8988T (cell line): ENCODE measurements around the gene LEF1.
"Not testable (repeated sequence)": the region's sequence is repeated elsewhere in the genome, so short reads cannot be mapped to it uniquely, and the experiment has no call there.

Source experiments
- DNase-seq: peaks from one replicate; pipeline ENCODE4 v3.0.0; 2011

Gene LEF1

DNA sequence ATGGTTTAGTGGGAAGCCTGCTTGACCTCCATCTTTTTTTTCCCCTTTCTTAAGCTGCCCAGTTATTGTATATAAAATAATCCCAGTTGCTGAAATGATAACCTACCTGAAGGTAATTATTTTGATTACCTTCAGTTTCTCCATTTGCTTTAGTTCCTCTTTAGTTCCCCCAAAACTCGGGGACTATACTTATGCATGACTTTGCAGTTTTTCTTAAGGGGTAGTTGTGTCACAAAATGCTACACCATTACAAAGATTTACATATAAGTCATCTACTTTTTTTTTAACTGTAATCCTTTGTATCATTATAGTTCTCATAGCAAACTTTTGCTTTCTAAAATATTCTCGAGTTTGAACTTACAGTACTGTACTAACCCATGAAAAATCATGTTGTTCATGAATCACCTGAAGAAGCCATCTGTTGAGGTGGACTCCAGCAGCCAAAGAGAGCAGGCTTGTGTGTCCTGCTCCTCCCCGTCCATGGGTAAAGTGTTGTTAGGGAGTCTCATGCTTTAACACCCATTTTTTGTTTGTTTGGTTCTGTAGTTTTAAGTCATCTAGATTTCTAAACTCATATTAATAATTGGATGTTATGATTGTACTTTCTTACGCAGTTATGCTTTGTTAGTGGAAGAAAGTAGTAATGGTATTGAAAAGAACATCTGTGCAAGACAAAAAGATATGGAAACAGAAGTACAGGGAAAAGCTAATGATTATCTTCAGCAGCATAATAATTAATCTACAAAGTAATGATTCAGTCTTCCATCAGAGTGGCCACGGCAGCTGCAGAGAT lies 144.5 kb downstream of the LEF1 start:
- DNase-seq = no peak

DNA sequence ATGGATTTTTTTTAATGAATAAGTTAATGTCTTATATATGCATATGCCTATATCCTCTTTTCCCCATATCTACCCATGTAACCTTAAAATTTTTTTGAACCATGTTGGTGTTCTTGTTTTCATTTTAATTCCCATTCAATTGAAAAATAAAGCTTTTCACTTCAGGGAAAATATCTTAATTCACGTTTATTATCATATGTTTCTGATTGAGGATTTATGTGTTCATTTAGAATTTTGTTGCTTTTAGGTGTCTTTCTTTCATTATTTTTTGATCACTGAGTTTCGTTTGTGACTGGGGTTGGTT lies 149.9 kb downstream of the LEF1 start:
- DNase-seq = no peak

DNA sequence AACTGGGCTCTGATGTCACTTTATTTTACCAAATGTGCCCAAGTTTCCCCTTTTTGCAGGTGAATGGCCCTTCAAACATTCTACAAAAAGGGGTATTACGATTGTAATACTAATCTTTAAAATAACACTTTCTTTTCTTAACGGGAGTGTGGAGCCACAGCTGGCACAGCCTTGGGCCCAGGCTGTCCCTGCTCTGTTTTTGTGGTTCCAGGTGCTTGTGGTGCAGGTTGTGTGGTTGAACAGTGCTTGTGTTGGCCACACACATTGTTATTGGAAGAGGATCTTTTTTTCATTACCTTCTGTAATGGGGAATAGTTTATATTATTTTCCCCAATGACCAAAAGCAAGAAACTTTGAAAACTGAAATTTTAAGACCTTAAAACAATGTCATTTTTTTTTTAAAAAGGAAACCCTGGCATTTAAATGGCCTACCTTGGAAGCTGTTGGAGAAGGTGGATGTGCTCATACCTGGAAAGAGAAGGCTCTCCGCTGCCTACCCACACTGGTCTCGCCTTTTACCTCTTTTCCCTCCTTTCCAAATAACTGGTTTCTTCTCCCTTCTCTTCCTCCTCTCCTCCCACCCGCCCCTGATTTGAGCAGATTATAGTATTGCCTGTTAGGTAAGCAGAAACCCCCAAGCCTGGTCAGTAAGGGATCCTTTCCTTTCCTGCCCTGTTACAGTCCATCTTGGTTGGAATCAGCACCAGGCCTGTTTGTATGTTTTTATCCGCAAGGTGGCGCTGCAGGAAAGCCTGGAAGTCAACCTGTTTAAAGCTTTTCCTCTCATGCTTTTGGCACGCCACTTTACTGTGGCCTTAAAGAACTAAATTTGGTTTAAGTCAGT lies 150.5 kb downstream of the LEF1 start:
- DNase-seq = peak; percentile 23

DNA sequence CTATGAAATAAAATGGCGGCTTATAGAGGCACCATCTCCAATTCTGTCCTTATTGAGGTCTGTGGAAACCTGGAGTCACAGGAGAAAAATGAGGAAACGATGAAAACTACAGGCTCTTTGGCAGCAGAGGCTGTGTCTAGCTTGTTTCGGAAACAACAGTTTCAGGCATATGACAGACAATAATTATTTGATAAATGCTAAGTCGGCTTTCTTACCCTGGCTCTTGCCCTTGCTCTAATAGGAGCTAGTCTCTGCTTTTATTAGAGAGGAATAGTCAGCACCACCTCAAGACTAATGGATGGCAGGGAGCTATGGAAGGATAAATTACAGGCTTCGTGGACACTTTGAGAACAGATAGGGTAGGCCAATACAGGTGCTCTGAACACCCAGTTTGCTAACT lies 154.8 kb downstream of the LEF1 start:
- no peak for DNase-seq

DNA sequence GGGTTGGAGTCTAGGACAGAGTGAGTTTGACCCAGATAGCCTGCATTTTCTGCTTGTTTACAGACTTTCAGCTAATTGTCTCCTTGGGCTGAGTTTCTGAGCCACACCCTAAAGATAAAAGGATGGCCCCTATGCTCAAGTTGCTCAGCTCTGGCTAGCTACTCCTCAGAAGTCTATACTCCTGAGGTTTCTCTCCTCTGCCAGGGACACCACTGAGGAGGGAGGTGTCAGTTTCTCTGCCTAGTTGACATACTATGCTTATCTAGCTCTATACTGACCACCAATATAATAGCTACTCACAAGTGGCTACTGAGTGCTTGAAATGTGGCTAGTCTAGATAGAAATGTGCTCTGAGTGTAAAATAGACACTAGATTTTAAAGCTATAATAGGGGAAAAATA lies 155.4 kb downstream of the LEF1 start:
- no peak for DNase-seq

DNA sequence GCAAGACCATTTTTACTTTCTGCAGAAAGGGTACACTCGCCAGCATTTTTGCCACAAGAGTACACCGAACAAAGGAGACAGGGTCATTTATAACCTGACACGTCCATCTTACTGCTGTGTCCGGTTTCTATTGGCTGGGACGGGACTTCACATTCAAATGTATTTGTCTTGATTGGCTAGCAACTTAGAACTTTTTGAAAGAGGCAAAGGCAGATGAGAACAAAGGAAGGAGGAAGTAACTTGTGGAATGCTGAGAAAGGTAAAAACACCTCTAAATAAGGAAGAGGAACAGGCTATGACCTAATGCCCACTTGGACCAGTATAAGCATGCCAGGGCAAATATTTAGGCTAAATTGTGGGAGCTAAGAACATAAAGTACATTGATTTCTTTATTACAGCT lies 156.3 kb downstream of the LEF1 start:
- DNase-seq = not testable (repeated sequence)

DNA sequence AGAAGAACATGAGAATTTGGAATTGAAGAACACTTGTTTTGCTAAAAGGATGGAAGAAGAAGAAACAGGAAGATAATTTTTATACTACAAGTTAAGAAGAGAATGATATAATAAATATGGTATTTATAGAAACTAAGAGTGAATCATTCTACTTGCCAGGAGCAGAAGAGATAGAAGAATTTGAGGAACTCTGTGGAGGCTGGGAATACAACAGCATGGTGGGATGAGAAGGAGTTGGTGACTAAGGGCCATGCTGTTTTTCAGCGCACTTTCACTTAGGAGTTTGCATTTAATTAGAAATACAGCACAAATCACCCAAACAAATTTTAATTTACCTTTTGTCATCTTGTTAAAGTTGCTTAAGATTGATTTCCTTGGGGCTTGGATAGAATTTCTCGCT lies 158.6 kb downstream of the LEF1 start:
- no peak for DNase-seq

DNA sequence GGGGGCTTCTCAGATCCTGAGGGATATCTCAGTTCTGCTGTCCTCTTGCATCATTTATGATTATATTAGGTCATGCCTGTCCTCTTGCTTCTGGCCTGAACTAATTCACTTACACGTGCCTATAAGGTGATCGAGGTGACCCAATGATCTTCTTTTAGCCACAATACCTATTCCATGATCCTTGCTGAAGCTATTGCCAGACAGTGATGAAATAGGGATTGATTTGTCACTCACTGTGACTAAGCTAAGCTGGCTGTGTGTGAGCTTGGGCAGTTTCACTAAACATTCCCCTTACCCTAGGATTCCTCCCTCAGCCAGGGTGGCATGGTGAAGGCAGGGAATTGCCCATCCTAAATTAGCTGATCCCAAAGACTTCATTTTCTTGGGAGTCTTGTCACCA lies 160.0 kb downstream of the LEF1 start:
- DNase-seq = no peak

DNA sequence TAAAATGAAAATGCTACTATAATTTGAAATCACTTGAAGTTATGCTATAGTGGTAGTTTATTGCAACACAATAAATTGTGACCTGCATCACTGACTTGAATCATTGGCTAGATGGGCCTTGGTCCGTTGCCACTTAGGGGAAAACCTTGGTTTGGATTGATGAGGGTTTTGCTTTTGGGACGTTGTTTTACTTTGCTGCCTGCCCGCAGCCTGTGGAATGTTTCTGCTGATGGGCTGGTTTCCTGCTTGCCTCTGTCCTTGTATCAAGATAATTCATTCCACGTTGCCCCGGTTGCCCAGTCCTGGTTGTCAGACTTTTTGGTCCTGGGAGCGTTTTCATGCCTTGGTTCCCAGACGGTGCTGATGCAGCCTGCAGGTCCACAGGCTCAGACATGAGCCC lies 160.7 kb downstream of the LEF1 start:
- DNase-seq = no peak

DNA sequence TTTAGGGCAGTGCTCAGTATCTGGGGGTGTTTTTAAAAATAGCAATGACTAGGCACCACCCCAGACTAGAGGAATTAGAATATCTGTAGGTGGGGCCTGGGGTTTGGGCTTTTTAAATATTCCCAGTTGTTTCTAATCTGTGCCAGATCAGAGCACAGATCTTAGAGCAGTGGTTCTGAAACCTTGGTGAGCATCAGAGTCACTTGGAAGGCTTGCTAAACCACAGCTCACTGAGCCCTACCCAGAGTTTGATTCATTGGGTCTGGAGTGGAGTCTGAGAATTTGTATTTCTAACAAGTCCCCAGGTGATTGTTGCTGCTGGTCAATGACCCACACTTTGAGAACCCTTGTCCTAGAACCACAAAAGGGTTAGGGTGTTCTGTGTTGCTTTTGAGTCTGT lies 162.4 kb downstream of the LEF1 start:
- DNase-seq = no peak

DNA sequence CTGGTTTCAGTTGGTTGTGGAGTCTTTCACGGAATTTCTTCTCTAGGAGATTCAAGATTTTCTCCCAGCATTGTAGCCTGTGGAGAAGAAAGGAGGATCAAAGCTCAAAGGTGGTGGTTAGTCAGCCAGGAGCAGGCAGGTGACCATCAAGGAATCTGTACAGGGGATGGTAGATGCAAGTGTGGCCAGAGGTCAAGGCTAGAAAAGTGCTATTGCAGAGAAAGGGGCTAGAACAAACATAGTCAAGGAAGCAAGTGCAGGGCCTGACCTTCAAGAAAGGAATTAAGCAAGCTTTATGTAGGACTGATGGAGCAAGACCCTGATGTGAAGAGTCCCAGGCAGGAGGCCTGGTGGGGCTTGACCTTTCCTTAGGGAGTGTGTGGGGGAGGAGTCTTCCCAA lies 162.9 kb downstream of the LEF1 start:
- no peak for DNase-seq

DNA sequence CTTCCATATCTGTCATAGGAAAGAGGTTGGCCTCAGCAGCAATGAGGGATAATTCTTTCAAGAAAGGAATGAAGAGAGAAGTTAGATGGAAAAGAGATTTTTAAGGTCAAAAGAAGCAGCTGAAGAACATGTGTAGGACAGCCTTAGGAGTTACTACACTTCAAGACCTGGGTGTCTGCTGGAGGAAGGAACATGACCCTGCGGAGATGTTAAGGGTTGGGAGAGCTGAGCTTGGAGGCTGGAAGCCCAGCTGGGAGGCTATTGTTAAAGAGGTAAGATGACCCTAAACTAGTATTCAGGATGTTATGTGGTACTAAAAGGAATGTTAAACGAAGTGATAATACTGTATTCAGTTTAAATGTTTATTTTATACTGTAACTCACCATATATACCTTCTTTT lies 164.1 kb downstream of the LEF1 start:
- DNase-seq = no peak

DNA sequence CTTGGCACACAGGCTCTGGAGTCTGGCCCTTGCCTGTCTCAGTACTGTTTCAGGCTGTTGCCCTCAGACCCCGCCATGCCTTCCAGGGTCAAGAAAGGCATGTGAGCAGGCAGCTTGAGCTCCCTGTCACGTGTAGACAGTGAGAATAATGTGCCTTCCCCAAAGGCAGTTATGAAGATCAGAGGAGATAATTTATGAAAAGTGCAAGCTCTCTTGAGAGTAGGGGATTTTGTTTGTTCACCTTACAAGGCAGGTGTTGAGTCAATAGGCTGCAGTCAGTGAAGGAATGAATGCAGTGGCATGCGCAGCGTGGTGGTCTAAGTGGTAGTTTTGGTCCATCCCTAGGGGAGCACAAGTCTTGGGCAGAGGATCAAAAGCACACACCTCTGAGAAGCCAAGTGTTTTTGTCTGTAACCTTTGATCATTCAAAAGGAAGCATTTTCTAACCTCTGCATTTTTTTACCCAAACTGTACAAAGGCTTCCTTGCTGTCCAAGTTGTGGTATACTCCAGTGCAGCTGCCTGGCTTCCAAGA lies 164.7 kb downstream of the LEF1 start:
- no peak for DNase-seq

DNA sequence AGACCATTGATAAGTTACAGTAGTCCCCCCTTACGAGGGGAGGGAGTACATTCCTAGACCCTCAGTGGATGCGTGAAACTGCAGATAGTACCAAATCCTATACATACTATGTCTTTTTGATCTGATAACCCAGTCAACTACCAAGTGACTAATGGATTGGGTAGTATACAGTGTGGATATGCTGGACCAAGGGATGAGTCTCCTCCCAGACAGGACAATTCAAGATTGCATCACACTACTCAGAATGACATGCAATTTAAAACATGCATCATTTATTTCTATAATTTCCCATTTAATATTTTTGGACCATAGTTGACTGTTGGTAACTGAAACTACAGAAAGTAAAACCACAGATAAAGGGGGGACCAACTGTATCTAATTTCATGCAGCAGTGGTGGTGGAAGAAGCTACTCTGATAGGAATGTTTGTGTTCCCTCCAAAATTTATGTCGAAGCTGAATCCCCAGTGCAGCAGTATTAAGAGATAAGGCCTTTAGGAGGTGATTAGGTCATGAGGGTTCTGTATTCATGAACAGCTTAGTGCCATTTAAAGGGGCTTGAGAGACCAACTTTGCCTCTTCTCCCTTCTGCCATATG lies 167.1 kb downstream of the LEF1 start:
- no peak for DNase-seq

DNA sequence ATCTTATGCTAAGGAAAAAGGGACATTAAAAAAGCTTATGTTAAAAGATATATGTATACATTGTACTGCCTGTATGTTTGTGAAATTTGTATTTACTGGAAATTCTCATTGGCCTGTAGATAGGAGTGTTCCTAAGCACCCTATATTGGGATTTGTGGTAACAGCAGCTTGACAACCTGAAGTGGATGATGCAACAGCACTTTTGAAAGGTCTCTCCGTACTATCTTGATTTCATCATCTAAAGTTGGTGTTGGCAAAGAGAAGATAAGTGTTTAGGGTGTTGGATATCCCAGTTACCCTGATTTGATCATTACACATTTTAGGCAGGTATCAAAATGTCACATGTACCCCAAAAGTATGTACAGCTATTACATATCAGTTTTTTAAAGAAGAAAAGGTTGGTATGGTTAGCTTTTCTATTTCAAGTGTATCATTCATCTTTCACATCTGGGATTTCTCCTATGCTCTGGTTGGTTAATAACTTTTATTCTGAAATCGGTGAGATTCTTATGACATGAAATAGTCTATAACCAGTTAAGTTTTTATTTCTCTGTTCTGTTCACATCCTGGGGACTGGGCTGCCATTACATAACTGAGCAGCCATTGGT lies 168.7 kb downstream of the LEF1 start:
- DNase-seq = no peak

DNA sequence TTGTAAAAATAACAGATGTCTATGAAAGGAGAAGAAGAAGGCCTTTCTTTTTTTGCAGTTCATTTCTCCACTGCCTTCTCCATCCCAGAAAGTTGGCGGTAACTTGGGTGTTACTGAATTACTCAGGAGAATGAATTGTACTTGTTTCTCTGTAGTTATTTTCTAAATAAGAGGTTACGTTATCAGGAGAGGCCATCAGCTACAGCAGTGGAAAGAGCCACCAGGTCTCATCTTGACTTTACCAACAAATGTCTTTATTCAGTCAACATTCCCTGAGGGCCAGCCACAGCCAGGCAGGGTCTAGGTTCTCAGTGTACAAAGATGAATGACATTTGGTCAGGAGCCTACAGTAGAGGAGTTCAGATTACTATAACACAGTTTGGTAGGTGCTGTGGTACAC lies 170.9 kb downstream of the LEF1 start:
- DNase-seq = no peak
